ENCODE measurements around the gene RACK1. TPM values are rescaled to one million over a fixed set of nuclear protein-coding genes. Genes with fewer than 3 reads are reported as not detected.
A peak's percentile ranks its signal among the peaks of the same experiment; 100 is the strongest.

Gene RACK1
- total RNA-seq, 1 donor from 2014 or later = 2,870 TPM

DNA sequence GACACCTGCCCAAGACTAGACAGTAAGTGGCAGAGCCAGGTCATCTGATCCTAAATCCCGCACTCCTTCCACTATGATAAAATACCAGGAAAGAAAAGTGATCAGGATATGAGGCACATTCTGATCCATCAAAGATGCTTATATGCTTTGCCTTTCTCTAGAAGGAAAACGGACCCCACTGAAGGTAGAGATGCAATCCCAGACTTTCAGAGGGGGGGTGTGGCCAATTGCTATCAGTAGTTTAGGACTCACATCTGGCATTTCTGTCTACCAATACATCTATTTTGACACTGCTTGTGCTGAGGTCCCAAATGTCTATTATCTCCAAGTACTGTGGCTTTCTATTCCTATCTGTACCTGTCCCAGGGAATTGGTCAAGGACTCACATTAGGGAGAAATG is 15.6 kb upstream of the RACK1 start:
- TF ChIP-seq, protein P1, sequence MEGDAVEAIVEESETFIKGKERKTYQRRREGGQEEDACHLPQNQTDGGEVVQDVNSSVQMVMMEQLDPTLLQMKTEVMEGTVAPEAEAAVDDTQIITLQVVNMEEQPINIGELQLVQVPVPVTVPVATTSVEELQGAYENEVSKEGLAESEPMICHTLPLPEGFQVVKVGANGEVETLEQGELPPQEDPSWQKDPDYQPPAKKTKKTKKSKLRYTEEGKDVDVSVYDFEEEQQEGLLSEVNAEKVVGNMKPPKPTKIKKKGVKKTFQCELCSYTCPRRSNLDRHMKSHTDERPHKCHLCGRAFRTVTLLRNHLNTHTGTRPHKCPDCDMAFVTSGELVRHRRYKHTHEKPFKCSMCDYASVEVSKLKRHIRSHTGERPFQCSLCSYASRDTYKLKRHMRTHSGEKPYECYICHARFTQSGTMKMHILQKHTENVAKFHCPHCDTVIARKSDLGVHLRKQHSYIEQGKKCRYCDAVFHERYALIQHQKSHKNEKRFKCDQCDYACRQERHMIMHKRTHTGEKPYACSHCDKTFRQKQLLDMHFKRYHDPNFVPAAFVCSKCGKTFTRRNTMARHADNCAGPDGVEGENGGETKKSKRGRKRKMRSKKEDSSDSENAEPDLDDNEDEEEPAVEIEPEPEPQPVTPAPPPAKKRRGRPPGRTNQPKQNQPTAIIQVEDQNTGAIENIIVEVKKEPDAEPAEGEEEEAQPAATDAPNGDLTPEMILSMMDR (IDR thresholded peaks at IDR 0.05) = no peak
- peak overlapping the region; percentile 74 to 99 for H3K4me3 ChIP-seq
- peaks cover 12% of the 10 kb centered on the region in 2 donors for H3K36me3 ChIP-seq
- peak overlapping the region in 1 of 2 donors; percentile 100 for H3K27ac ChIP-seq
- DNase-seq (ENCODE audit: low spot score in 2 of 2) = no peak
- no peaks in the 10 kb centered on the region for H3K9me3 ChIP-seq
- no peaks in the 10 kb centered on the region for H3K27me3 ChIP-seq
- peaks cover 2 to 36% of the 10 kb centered on the region in 2 donors for H3K4me1 ChIP-seq
- intact Hi-C loops (cut with DNase I) = no loop called here

DNA sequence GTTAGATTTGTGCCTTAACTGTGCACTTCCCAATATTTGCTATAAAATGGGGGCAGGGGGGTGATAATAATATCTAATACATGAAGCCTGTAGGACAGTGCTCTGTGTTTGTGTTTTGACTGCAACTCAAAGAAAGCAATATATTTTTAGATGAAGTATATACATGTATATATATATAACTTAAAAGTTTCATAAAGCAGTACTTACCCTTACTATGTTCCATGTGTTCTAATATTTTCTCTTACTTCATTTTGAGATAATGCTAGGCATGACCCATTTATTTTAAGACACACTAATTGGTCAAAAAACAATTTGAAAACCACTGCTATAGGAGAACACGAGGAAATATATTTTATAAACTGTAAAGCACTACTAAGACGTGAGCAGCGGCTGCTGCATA is 14.9 kb upstream of the RACK1 start:
- Histone ChIP-seq H3K4me1 (peaks cover 2 to 38% of the 10 kb centered on the region in 2 donors), H3K27ac (no peak overlapping the region), H3K4me3 (peak overlapping the region; percentile 74 to 99), H3K9me3 (no peaks in the 10 kb centered on the region), H3K27me3 (no peaks in the 10 kb centered on the region), H3K36me3 (peaks cover 12 to 15% of the 10 kb centered on the region in 2 donors)
- TF ChIP-seq, protein P1 (IDR thresholded peaks at IDR 0.05) = no peak
- intact Hi-C loops (cut with DNase I) = no loop called here
- no peak for DNase-seq (ENCODE audit: low spot score in 2 of 2)

DNA sequence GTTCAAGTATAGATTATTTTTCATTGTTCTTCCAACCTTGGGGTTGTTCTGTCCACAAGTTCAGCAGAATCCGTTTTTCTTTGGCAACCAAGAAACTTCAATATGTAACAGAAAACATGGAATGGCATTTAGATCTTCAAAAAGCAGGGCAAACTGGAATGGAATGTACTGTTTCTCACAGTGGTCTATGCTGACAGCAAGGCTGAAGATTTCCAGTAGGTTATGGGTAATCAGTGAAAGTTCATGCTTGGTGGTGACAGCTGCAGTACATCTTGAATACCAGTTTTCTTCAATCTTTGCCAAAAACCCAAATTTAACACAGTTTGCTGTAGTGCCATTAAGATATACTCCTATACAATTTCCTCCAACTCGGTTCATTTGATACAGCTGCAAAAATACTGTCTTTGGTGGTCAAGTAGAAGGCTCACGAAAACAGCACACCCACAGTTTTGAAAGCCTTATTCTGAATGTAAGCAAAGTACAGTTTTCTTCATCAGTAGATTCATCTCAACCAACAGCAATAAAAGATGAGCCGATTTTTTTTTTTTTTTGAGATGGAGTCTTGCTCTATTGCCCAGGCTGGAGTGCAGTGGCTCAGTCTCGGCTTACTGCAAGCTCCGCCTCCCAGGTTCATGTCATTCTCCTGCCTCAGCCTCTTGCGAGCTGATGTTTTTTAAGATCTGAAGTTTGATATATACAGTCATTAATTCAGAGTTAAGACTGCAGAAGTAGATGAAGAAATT is 12.3 kb upstream of the RACK1 start:
- Histone ChIP-seq H3K27me3 (no peaks in the 10 kb centered on the region), H3K36me3 (peaks cover 11 to 20% of the 10 kb centered on the region in 2 donors), H3K9me3 (no peaks in the 10 kb centered on the region), H3K4me3 (no peak overlapping the region), H3K27ac (no peak overlapping the region), H3K4me1 (peaks cover 2 to 39% of the 10 kb centered on the region in 2 donors)
- TF ChIP-seq, protein P1 (IDR thresholded peaks at IDR 0.05) = no peak
- no peak for DNase-seq (ENCODE audit: low spot score in 2 of 2)
- intact Hi-C loops (cut with DNase I) = no loop called here

DNA sequence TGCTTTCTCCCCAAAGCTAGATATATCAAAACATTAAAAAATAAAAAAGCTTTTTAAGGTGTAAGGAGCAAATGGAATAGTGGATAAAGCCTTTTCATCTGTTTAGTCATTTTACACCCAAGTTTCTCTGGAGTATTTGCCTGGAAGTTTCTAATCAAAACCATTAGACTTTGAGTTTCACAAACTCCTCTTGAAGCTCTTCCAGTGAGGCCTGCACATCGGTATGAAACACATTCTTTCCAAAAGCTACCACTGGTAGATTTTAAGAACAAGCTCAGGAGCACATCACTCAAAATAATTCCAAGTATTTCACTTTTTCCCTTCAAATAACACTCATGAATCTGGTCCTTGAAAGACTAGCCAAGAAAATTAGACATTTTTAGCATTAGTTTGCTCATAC is 11.6 kb upstream of the RACK1 start:
- intact Hi-C loops (cut with DNase I) = no loop called here
- Histone ChIP-seq H3K4me1 (peaks cover 2 to 46% of the 10 kb centered on the region in 2 donors), H3K9me3 (no peaks in the 10 kb centered on the region), H3K4me3 (no peak overlapping the region), H3K36me3 (peaks cover 11 to 20% of the 10 kb centered on the region in 2 donors), H3K27ac (no peak overlapping the region), H3K27me3 (no peaks in the 10 kb centered on the region)
- TF ChIP-seq, protein P1 (IDR thresholded peaks at IDR 0.05) = no peak
- DNase-seq (ENCODE audit: low spot score in 2 of 2) = no peak

DNA sequence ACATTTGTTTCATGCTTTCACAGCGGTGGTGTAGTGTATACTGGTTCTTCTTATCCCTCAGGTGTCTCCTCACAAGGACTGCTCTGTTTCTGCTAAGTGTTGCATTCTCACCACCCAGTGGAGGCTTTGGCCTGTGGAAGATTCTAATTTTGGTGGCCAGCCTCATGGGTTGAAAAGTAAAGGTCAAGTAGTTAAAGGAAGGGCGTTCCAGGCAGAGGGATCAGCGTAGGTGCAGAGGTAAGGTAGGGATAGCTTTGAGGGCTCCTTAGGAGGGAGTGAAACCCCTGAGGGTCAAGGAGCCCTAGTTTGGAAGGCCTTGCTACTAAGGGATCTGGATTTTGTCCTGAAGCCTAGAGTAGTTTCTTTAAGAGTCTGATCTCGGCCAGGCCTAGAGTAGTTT is 4.6 kb upstream of the RACK1 start:
- Histone ChIP-seq H3K4me3 (peak overlapping the region; percentile 84 to 91), H3K9me3 (no peaks in the 10 kb centered on the region), H3K27ac (peak overlapping the region; percentile 98 to 99), H3K27me3 (no peaks in the 10 kb centered on the region), H3K4me1 (peaks cover 23 to 51% of the 10 kb centered on the region in 2 donors), H3K36me3 (peaks cover 0 to 4% of the 10 kb centered on the region in 2 donors)
- intact Hi-C loops (cut with DNase I) = loop anchor here (5.0 to 10.0 kb wide), 3 partner anchors 436 to 893 kb away; partner anchors contain the start of genes CNOT6 and GFPT2
- DNase-seq (ENCODE audit: low spot score in 2 of 2) = no peak
- TF ChIP-seq, protein P1 (IDR thresholded peaks at IDR 0.05) = no peak
